Upper lobe of left lung (tissue), 6 donors: ENCODE results near the gene KRTAP13-4. TPM values are rescaled to one million over a fixed set of nuclear protein-coding genes. Genes with fewer than 3 reads are reported as not detected.
A peak's percentile ranks its signal among the peaks of the same experiment; 100 is the strongest.

ENCODE experiments used
- ATAC-seq, 2 donors: fragments of 200-7000 bp; cut with Tn5 transposase; one replicate each; pipeline ENCODE4 v1.9.1; 2022; ENCODE audit warnings: mild to moderate bottlenecking in 2 of 2, moderate library complexity in 2 of 2; ENCODE audit not compliant: low FRiP score in 2 of 2
- DNase-seq, 2 donors: peaks; one replicate each; pipeline ENCODE4 v3.0.0-alpha.2; 2019 to 2020
- H3K27ac ChIP-seq, 4 donors: fragments of 200-600 bp; sonication (generic); one replicate each; pipeline ENCODE4 v1.5.1; 2016 to 2019
- H3K27me3 ChIP-seq, 4 donors: fragments of 200-600 bp; sonication (generic); one replicate each; pipeline ENCODE4 v1.5.1; 2017 to 2019
- H3K36me3 ChIP-seq, 4 donors: fragments of 200-600 bp; sonication (generic); one replicate each; pipeline ENCODE4 v1.5.1; 2016 to 2019
- H3K4me1 ChIP-seq, 4 donors: fragments of 200-600 bp; sonication (generic); one replicate each; pipeline ENCODE4 v1.5.1; 2018 to 2019
- H3K4me3 ChIP-seq, 4 donors: fragments of 200-600 bp; sonication (generic); one replicate each; pipeline ENCODE4 v1.5.1; 2017 to 2019; ENCODE audit warnings: mild to moderate bottlenecking in 2 of 4, moderate library complexity in 1 of 4
- H3K9me3 ChIP-seq, 4 donors: fragments of 200-600 bp; sonication (generic); one replicate each; pipeline ENCODE4 v1.5.1; 2018 to 2019
- CTCF ChIP-seq, 6 experiments: fragments of 450-650 bp in 4 of 6; fragments of 200-600 bp in 2 of 6; sonication (generic) in 2 of 6; IDR thresholded peaks; one replicate each; pipeline ENCODE4 v1.5.1; 2016 to 2019; ENCODE audit warnings: antibody characterized with exemption in 6 of 6
- EP300 ChIP-seq, 4 donors: sonication (generic); formaldehyde crosslinking; IDR thresholded peaks; one replicate each; pipeline ENCODE4 v1.5.1; 2017; ENCODE audit warnings: antibody characterized with exemption in 4 of 4, control low read depth in 2 of 4
- POLR2A ChIP-seq, 4 donors: fragments of 450-650 bp; IDR thresholded peaks; one replicate each; pipeline ENCODE4 v1.5.1; 2016 to 2017; ENCODE audit warnings: antibody characterized with exemption in 4 of 4, mild to moderate bottlenecking in 2 of 4
- POLR2AphosphoS5 ChIP-seq, 2 donors: sonication (generic); formaldehyde crosslinking; IDR thresholded peaks; one replicate each; pipeline ENCODE4 v1.5.1; 2017; ENCODE audit warnings: antibody characterized with exemption in 2 of 2
- WGBS, 2 donors: methylation state at CpG; one replicate each; pipeline ENCODE4 v1.1.5; 2017 to 2018; 5-methylcytosine and 5-hydroxymethylcytosine counted together
- total RNA-seq, 6 donors: library from RNA; depleted of rRNA in 4 of 6; stranded (reverse); fragments of >200 nt in 4 of 6; gene quantifications; one replicate each; pipeline versions ENCODE4 v1.1.0 to v1.2.1, GENCODE V29; 2016 to 2021
- donor health status: DM: no; HTN: no; CAD: no; lungs with moderate emphysema.
- donor health status: DM: no; HTN: yes; CAD: no; lungs with severe emphysema.

Gene KRTAP13-4
- total RNA-seq, 6 donors from 2014 or later = not detected

DNA sequence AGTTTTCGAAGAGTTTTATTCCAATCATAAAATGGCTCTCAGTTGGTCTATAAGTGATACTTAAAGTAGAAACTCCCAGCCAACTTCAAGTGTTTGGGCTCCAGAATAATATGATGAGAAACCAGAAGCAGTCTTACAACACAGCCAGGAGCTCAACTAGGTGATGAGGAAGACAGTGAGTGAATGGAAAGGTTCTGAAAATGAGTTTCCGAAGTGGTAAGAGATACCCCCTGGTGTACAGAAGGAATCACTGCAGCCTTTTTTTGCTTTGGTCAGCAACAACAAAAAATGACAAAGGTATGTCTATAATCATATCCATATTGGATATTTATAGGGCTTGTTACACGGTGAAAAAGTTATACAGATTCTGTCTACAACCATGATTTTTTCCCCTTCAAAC lies 33.7 kb downstream of the KRTAP13-4 start:
- H3K9me3 ChIP-seq = no peaks in the 10 kb centered on the region
- no peak overlapping the region for H3K4me3 ChIP-seq
- no peaks in the 10 kb centered on the region for H3K27me3 ChIP-seq
- no peaks in the 10 kb centered on the region for H3K36me3 ChIP-seq
- no peak overlapping the region for H3K27ac ChIP-seq
- ATAC-seq = no peak
- 42 to 68% methylated on average over 3 of the region's 3 CpGs for WGBS, 2 donors
- no peak for TF ChIP-seq POLR2A (IDR thresholded peaks at IDR 0.05)
- peak in 1 of 6 experiments; percentile 23 for TF ChIP-seq CTCF (IDR thresholded peaks at IDR 0.05)
- no peak for TF ChIP-seq EP300 (IDR thresholded peaks at IDR 0.05)
- no peak for TF ChIP-seq POLR2AphosphoS5 (IDR thresholded peaks at IDR 0.05)
- no peaks in the 10 kb centered on the region for H3K4me1 ChIP-seq
- DNase-seq = no peak

- ATAC-seq = no peak
- Histone ChIP-seq H3K9me3 (no peaks in the 10 kb centered on the region), H3K4me3 (no peak overlapping the region), H3K36me3 (no peaks in the 10 kb centered on the region), H3K27me3 (no peaks in the 10 kb centered on the region), H3K4me1 (no peaks in the 10 kb centered on the region), H3K27ac (no peak overlapping the region)
- WGBS, 2 donors = 51 to 65% methylated on average over 6 of the region's 6 CpGs
- no peak for DNase-seq
- TF ChIP-seq POLR2AphosphoS5 (IDR thresholded peaks at IDR 0.05) = no peak
- no peak for TF ChIP-seq CTCF (IDR thresholded peaks at IDR 0.05)
- TF ChIP-seq EP300 (IDR thresholded peaks at IDR 0.05) = no peak
- no peak for TF ChIP-seq POLR2A (IDR thresholded peaks at IDR 0.05)
Measured at GRCh38 chr21:30468900-30469714, 39.1 kb downstream of the KRTAP13-4 start.

DNA sequence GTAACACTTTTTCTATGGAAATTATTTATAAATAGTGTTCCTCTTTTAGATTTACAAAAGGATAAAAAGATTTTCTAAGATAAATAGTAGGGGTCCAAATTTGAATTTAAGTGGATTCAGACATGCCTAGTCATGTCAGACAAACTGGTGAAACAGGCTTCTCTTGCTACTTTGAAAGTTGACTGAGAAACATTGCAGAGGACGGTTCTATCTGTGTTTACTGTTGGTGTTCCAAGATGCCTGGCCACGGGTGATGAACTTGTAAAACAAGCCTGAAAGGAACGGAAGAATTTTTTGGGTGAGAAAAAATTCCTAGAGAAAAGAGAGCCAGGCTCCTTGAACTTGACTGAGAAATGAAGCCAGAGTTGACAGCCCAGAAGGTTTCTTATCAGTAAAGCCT lies 48.0 kb downstream of the KRTAP13-4 start:
- no peak overlapping the region for H3K4me3 ChIP-seq
- no peak for ATAC-seq
- H3K27me3 ChIP-seq = no peaks in the 10 kb centered on the region
- H3K36me3 ChIP-seq = no peaks in the 10 kb centered on the region
- H3K4me1 ChIP-seq = no peaks in the 10 kb centered on the region
- H3K27ac ChIP-seq = no peak overlapping the region
- 25 to 41% methylated on average over 3 of the region's 3 CpGs for WGBS, 2 donors
- no peak for DNase-seq
- TF ChIP-seq EP300 (IDR thresholded peaks at IDR 0.05) (no peak), POLR2A (IDR thresholded peaks at IDR 0.05) (no peak), CTCF (IDR thresholded peaks at IDR 0.05) (no peak), POLR2AphosphoS5 (IDR thresholded peaks at IDR 0.05) (no peak)
- H3K9me3 ChIP-seq = no peaks in the 10 kb centered on the region

DNA sequence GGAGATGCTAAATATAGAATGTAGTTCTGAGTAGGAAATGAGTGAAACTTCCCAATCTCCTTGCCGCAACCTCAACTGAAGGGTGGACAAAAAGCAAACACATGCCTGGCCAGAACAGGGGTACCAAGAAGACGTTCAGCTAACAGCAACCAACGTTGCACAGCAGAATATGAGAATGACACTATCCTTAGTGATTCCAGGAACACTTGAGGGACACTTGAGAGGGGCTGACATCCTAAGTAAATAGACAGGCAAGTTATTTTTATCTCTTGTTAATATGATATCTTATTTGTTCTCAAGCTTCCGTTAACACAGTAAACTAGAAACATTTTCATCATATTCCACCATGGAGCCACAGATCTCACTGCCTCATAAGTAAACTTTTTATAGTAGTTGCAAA lies 49.2 kb downstream of the KRTAP13-4 start:
- no peak for TF ChIP-seq POLR2AphosphoS5 (IDR thresholded peaks at IDR 0.05)
- TF ChIP-seq CTCF (IDR thresholded peaks at IDR 0.05) = no peak
- no peak for TF ChIP-seq POLR2A (IDR thresholded peaks at IDR 0.05)
- no peak for TF ChIP-seq EP300 (IDR thresholded peaks at IDR 0.05)
- Histone ChIP-seq H3K27me3 (no peaks in the 10 kb centered on the region), H3K4me1 (no peaks in the 10 kb centered on the region), H3K27ac (no peak overlapping the region), H3K36me3 (no peaks in the 10 kb centered on the region), H3K9me3 (no peaks in the 10 kb centered on the region), H3K4me3 (no peak overlapping the region)
- ATAC-seq = no peak
- WGBS, 2 donors = 40 to 44% methylated on average over 4 of the region's 4 CpGs
- no peak for DNase-seq

GRCh38 chr21:30480145-30480544 lies 50.1 kb downstream of the KRTAP13-4 start, which contains the start of gene KRTAP19-1:
TSS of gene KRTAP19-1 (minus strand) at chr21:30480367. CDS start at chr21:30480317, 50 bp downstream.
- DNase-seq = no peak
- Histone ChIP-seq H3K27ac (no peak within 1 kb of the TSS), H3K27me3 (no peaks in the 10 kb centered on the region), H3K9me3 (no peaks in the 10 kb centered on the region), H3K36me3 (no peaks in the 10 kb centered on the region), H3K4me3 (no peak within 1 kb of the TSS), H3K4me1 (no peaks in the 10 kb centered on the region)
- no peak for TF ChIP-seq POLR2A (IDR thresholded peaks at IDR 0.05)
- no peak for TF ChIP-seq EP300 (IDR thresholded peaks at IDR 0.05)
- ATAC-seq = no peak
- 86 to 94% methylated on average over 7 of the region's 7 CpGs for WGBS, 2 donors

Other genes starting within 250 kb of the KRTAP13-4 start
- 1 to 10 TPM in 3 of 6 donors, under 1 TPM in 1, not detected in 2; 0.09 to 4.8 (median 1.6) TPM for gene CLDN8, start 214.1 kb upstream of the KRTAP13-4 start, total RNA-seq
- gene KRTAP24-1, start 147.3 kb upstream of the KRTAP13-4 start, total RNA-seq = not detected
- not detected for gene KRTAP25-1, start 140.7 kb upstream of the KRTAP13-4 start, total RNA-seq
- gene KRTAP26-1, start 109.9 kb upstream of the KRTAP13-4 start, total RNA-seq = not detected
- gene KRTAP27-1, start 92.5 kb upstream of the KRTAP13-4 start, total RNA-seq = not detected
- not detected for gene KRTAP23-1, start 81.6 kb upstream of the KRTAP13-4 start, total RNA-seq
- gene KRTAP13-2, start 57.9 kb upstream of the KRTAP13-4 start, total RNA-seq = not detected
- gene KRTAP13-1, start 34.2 kb upstream of the KRTAP13-4 start, total RNA-seq = not detected
- gene KRTAP13-3, start 4.3 kb upstream of the KRTAP13-4 start, total RNA-seq = not detected
- gene KRTAP15-1, start 10.1 kb downstream of the KRTAP13-4 start, total RNA-seq = not detected
- gene KRTAP19-1, start 50.1 kb downstream of the KRTAP13-4 start, total RNA-seq = not detected
- not detected for gene KRTAP19-2, start 57.2 kb downstream of the KRTAP13-4 start, total RNA-seq
- gene KRTAP19-3, start 61.8 kb downstream of the KRTAP13-4 start, total RNA-seq = not detected
- gene KRTAP19-4, start 66.9 kb downstream of the KRTAP13-4 start, total RNA-seq = not detected
- gene KRTAP19-5, start 71.9 kb downstream of the KRTAP13-4 start, total RNA-seq = not detected
- not detected for gene KRTAP19-6, start 111.6 kb downstream of the KRTAP13-4 start, total RNA-seq
- gene KRTAP19-7, start 131.1 kb downstream of the KRTAP13-4 start, total RNA-seq = not detected
- gene KRTAP22-2, start 160.2 kb downstream of the KRTAP13-4 start, total RNA-seq = not detected
- not detected for gene KRTAP6-3, start 162.2 kb downstream of the KRTAP13-4 start, total RNA-seq
- gene KRTAP6-2, start 168.7 kb downstream of the KRTAP13-4 start, total RNA-seq = not detected
- not detected for gene KRTAP22-1, start 170.9 kb downstream of the KRTAP13-4 start, total RNA-seq
- gene KRTAP6-1, start 183.7 kb downstream of the KRTAP13-4 start, total RNA-seq = not detected
- not detected for gene KRTAP20-1, start 186.2 kb downstream of the KRTAP13-4 start, total RNA-seq
- not detected for gene KRTAP20-4, start 190.4 kb downstream of the KRTAP13-4 start, total RNA-seq
- not detected for gene KRTAP20-2, start 205.0 kb downstream of the KRTAP13-4 start, total RNA-seq
- gene KRTAP20-3, start 212.6 kb downstream of the KRTAP13-4 start, total RNA-seq = not detected